GM12873 (cell line): ENCODE results near the gene ROBO1.

Experiments used
- TF ChIP-seq, protein P1 (sequence below): IDR thresholded peaks from 2 replicates; pipeline ENCODE4 v1.5.1; 2012; ENCODE audit warnings: low read depth, mild to moderate bottlenecking, moderate library complexity, low read length, control low read depth; ENCODE audit not compliant: insufficient read depth; ENCODE audit errors: missing control alignments

ROBO1 gene

GRCh38 chr3:78781351-78781750 is 986.4 kb downstream of the ROBO1 start:
- TF ChIP-seq, protein P1, sequence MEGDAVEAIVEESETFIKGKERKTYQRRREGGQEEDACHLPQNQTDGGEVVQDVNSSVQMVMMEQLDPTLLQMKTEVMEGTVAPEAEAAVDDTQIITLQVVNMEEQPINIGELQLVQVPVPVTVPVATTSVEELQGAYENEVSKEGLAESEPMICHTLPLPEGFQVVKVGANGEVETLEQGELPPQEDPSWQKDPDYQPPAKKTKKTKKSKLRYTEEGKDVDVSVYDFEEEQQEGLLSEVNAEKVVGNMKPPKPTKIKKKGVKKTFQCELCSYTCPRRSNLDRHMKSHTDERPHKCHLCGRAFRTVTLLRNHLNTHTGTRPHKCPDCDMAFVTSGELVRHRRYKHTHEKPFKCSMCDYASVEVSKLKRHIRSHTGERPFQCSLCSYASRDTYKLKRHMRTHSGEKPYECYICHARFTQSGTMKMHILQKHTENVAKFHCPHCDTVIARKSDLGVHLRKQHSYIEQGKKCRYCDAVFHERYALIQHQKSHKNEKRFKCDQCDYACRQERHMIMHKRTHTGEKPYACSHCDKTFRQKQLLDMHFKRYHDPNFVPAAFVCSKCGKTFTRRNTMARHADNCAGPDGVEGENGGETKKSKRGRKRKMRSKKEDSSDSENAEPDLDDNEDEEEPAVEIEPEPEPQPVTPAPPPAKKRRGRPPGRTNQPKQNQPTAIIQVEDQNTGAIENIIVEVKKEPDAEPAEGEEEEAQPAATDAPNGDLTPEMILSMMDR: no peak

DNA sequence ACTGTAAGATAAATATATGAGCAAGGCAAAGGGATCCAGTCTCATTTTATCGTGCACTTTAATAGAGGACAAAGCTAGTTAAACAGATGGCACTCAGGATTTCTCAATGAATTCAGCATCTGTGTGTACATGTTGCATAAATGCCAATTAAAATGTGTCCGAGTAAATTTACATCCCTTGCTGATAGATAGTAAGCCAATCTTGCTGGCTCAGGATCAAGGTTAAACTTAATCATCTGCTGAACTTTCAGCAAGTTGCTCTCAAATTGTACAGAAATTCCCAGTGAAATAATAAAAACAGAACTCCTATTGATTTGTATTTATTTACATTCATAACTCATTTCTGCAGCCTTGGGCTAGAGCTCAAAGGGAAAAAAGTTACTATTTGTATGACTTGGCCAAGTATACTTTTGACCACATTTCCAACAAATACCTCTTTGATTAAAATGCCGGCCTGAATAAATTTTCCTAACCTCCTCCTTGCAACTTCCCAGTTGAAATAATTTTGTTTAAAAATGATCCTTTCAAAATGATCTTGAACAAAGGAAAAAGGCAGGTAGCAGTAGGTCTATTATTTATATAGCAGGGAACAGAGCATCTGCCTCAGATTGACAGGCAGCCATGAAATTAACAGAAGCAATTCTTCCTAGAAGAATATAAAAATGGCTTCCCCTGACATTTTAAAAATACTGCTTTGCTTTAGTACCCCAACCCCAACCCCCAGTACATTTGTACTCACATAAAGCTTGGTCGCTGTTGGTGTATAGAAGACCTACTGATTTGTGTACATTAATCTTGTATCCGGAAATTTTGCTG is 1001.9 kb downstream of the ROBO1 start:
- TF ChIP-seq, protein P1: no peak

DNA sequence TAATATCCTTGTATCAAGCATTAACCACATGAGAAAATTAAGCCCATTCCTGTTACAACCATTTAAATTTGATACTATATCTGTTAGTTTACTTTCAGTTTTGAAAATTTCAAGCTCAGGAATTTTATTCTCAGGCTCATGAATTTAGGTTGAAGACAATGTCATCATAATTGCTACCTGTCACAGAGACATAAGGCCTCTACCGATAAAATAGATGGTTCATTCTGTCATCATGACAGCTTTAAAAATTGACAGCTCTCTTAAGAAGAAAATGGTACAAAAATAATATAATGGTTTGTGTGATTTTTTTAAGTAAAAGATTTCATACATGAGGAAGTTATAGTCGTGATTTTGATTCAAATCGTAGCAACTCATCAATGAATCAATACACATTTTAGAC is 1003.2 kb downstream of the ROBO1 start:
- TF ChIP-seq, protein P1: no peak

DNA sequence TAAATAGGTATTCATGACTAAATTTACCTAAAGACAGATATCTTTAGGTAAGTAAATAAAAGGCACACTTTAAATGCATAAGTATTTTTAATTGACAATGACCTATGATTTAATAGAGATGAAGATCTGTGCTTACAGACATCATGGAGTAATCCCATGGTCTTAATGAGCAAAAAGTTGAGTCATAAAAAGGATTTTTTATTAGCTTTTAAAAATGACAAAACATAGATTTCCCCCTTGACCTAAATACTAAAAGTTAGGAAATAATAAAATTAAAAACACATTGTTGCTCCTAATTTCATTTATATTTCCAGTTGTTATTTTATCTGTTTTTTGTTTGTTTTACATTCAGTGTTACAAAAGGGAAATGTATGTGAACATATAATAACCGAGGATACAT is 1005.7 kb downstream of the ROBO1 start:
- TF ChIP-seq, protein P1: no peak

GRCh38 chr3:78761126-78761525 is 1006.7 kb downstream of the ROBO1 start:
- TF ChIP-seq, protein P1: no peak

DNA sequence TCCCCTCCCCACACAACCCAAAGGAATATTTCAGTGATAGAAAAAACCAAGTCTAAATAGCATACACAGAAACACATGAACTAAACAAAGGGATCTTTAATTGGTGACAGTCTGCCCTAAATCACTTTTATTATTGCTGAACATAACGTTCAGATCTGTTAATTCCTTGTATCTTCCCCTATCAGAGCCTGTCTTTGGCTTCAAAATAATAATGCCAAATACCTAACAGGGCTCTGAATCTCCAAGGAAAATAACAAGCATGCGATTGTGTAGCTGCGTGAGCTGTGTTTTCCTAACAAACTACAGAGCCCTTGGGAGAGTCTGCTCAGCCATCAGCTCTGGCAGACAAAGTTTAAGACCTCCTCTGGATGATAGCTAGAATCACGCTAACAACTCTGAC is 1010.1 kb downstream of the ROBO1 start:
- TF ChIP-seq, protein P1: no peak

DNA sequence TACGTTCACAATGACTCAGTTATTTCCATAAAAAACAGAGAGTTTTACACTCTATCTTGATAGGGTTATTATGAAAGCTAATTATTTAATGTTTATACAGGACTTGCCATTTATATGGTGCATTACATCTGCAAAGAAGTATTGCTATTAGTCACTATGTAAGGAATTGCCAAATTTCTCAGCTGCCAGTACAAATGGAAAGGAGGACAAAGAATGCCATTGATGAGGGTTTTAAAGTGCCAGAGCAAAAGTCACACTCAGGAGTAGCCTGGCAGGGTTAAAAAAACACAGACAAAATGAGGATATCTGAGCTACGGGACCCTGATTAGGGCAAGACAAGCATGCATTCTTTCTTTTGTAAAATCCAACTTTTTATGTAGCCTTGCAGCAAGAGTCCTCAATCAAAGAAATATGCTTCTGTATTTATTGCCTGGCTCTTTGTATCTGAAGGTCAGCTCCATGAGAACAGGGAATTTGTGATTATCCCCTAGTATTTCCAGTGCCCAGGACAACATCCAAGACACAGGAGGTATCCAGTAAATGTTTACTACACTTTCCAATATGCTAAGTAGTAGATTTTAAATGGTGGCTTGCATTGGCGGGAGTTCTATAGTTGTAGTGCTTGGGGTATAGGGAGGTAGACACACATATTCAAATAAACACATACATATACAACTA is 1013.6 kb downstream of the ROBO1 start:
- TF ChIP-seq, protein P1: no peak
